Left cardiac atrium (tissue), 4 donors: ENCODE data around the gene ELOVL1. TPM values are rescaled to one million over a fixed set of nuclear protein-coding genes. Genes with fewer than 3 reads are reported as not detected.
"Not testable (repeated sequence)": the region's sequence is repeated elsewhere in the genome, so short reads cannot be mapped to it uniquely, and the experiment has no call there.

Experiments used
- ATAC-seq, 2 donors: fragments of 200-7000 bp; cut with Tn5 transposase; one replicate each; pipeline ENCODE4 v1.9.1; 2020; ENCODE audit warnings: mild to moderate bottlenecking in 2 of 2, moderate library complexity in 2 of 2
- DNase-seq: peaks from one replicate; pipeline ENCODE4 v3.0.0-alpha.2; 2020
- intact Hi-C, 2 donors: fragments of 100-400 bp; cut with DNase I; formaldehyde crosslinking; loops; one replicate each; pipeline versions ENCODE4 v1.14.1 to v1.15.1; 2022 to 2023
- long read RNA-seq: library from polyadenylated mRNA; unstranded; transcript quantifications from one replicate; pipeline ENCODE4 v2.0.0, GENCODE V29; 2021
- total RNA-seq, 2 donors: library from RNA; stranded (reverse); fragmentation: NEBNext Ultra II Directional; extraction: Animal tissue kit (Norgen Biotek cat#: 25700); gene quantifications; one replicate each; pipeline ENCODE4 v1.2.1, GENCODE V29; 2021
- donor health status: DM: no; HTN: yes; CAD: no.
- donor health status: DM: no; HTN: yes; CAD: no; lungs with severe emphysema.
- donor health status: DM: yes; HTN: yes; CAD: no.
- donor health status: Dilated cardiomyopathy.

The ELOVL1 gene
- 10 to 100 TPM; 35.9 to 49.4 TPM for total RNA-seq
- long read RNA-seq, transcript ELOVL1-201 (8 exons, 1,477 nt): major isoform, 43 of 55 reads
- long read RNA-seq, partial matches to known transcripts: 1 of 55 reads
- long read RNA-seq, other reads (novel, unspliced or antisense): 8 of 55 reads

DNA sequence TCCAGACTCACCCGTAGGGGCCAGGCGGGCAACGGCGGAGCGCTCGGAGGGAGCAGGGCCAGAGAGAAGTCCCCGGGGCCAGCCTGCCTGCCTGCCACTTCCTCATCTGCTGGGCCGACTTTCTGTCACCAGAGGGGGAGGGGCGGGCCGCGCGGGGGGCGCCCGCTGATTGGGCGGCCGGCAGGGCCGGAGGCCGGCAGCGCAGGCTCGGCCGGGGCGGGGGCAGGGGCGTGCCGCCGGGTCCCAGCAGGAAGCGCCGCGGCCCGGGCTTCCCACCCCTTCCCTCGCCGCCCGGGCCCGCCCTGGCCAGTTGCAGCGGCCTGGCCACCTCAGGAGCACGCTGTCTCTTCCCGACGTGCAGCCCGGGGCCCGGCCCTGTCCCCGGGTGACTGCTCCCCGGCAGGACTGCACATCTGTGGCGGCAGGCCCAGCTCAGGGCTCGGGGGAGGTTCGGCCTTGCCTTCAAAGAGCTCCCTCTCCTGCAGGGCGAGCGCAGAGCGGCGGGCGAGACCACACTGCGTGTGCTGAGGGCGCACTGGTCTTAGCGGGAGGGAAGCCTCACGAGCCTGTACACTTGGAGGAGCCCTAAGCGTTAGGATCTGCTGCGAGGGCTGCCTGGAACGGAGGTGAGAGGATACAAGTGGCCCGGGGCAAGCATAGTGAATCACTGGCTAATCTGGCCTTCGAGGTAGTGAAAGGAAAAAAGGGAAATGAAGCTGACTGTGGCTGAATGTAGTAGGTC lies at the start of gene ELOVL1:
Gene ELOVL1, minus strand, starts transcription at position 108 of the 742 bp plus-strand sequence. CDS start 2,402 bp downstream, outside the sequence.
- ATAC-seq: peak; percentile 95
- intact Hi-C loops: no loop called here

DNA sequence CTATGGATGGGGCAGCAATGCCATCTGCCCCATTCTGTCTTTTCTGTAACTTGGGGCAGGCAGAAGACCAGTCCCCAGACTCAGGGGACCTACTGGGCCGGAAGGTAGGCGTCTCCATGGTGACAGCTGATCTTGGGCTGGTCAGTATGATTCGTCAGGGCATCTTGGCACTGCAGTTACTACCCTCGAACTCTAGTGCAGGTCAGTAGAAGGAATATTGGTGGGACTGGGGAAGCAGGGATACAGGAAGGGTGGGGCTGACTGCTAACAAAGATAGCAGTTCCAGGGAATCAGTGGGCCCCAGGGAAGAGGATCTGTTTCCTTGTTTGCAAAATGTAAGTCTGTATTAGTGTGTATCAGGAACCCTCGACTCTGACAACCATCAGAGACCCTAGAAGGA lies 48.1 kb upstream of the ELOVL1 start:
- intact Hi-C loops: loop anchor here (5.0 to 10.0 kb wide), 2 partner anchors 184 to 191 kb away; no protein-coding TSS in a partner anchor
- ATAC-seq (no peak), DNase-seq (no peak)

More for the DNA sequence above, at the start of gene ELOVL1:
- peak; percentile 95 for DNase-seq

DNA sequence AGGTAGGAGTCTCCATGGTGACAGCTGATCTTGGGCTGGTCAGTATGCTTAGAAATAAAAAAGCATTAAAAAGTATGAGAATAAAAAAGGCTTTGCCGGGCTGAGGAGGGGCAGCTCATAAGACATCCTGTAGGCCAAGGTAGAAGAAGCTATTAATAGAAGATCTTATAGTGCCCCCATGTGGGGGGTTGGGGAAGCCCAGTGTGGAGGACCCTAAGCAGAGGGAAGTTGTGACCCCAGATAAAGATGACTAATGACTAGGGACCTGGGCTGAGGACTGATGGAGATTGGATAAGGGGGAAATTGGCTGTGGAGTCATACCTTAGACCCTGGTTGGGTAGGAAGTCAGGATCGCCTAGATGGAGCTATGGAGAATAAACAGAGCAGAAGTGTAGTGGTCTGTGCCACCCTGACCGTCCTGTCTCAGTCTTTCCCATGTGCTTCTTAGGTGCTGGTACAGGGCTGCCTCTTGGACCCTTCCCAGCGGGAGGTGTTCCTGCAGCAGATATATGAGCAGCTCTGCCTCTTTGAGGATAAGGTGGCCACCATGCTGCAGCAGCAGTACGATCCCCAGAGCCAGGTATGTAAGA lies 46.9 kb upstream of the ELOVL1 start:
- intact Hi-C loops: loop anchor here (5.0 to 10.0 kb wide), 2 partner anchors 182 to 190 kb away; no protein-coding TSS in a partner anchor
- DNase-seq (peak; percentile 62), ATAC-seq (peak; percentile 76 to 84)

DNA sequence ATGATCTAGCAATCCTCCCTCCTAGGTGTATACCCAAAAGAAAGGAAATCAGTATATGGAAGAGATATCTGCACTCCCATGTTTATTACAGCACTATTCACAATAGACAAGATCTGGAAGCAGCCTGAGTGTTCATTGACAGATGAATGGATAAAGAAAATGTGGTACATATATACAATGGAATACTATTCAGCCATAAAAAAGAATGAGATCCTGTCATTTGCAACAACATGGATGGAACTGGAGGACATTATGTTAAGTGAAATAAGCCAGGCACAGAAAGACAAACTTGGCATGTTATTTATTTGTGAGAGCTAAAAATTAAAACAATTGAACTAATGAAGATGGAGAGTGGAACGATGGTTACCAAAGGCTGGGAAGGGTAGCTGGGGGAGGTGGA lies 45.6 kb upstream of the ELOVL1 start:
- intact Hi-C loops: loop anchor here in 1 of 2 donors (10.0 kb wide), 1 partner anchor 189 kb away; no protein-coding TSS in a partner anchor
- ATAC-seq, DNase-seq: not testable (repeated sequence)

DNA sequence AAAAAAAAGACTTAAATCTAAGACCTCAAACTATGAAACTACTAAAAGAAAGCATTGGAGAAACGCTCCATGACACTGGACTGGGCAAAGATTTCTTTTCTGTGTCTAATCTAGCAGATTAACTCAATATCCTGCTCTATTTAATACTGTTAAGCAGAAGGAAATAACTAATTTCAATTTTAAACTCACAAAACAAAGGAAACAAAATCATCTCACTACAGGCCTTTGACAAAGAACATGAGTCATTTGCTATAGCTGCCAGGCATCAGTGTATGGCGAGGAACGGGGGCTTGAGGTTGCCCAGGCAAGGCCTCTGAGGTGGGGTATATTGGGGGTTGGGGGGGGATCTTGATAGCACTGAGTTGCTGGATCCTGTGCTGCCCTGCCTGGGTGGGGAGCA lies 42.8 kb upstream of the ELOVL1 start:
- intact Hi-C loops: loop anchor here in 1 of 2 donors (10.0 kb wide), 1 partner anchor 186 kb away; no protein-coding TSS in a partner anchor
- ATAC-seq (no peak), DNase-seq (no peak)

DNA sequence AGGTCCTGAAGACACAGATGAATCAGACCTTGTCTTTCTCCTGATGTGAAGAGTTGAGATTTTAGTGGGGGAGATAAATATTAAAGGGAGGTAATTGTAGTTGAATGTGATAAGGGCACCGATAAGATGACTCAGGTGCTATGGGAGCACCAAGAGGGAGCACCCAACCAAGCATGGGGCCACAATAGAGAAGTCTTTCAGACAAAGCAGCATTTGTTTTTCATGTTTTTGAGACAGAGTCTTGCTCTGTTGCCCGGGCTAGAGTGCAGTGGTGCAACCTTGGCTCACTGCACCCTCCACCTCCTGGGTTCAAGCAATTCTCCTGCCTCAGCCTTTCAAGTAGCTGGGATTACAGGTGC lies 38.0 kb upstream of the ELOVL1 start:
- peak in 1 of 2 donors; percentile 27 for ATAC-seq
- intact Hi-C loops: no loop called here
- DNase-seq: no peak

DNA sequence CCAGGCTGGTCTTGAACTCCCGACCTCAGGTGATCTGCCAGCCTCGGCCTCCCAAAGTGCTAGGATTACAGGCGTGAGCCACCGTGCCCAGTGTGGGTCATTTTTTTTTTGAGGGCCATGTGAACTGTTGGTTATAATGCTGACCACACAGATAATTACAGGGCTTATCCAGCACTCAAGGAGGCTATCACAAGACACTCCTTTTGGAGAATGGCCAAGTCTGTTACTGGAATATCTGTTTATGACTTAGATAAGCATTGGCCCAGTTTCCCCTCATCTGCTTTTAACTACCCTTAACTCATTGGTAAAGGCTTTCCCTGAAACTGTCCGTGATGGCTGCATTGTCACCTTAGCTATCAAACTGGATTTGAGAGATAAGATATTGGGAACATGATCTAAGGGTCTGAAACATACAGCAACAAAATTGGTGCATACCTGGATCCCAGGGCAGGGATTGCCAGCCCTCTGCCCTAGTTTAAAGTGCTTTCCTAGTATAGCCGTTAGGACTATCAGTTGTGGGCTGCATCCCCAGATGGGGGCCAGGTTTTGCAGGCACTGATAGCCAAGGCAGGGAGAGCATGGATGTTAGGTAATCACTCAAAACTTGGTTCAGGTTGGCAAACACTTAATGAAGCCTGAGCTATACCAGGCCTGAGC lies 37.5 kb upstream of the ELOVL1 start:
- peak; percentile 45 to 87 for ATAC-seq
- no peak for DNase-seq
- intact Hi-C loops: no loop called here

DNA sequence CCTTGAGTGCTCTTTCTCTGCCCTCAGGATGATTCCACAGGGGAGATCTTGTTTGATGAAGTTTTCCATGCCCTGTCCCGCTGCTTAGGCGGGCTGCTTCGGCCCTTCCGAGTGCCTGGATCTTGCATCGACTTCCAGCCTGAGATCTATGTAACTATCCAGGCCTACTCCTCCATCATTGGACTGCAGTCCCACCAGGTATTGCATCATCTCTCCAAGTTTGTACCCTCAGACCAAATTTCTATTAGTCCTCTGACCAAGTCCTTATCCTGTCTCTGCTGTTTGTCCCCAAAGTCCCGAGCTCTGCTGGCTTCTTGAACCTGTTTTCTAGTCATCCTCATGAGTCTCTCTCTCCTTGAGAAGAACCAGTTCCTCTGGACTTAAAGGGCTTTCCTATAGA lies 36.5 kb upstream of the ELOVL1 start:
- intact Hi-C loops: no loop called here
- ATAC-seq: no peak
- DNase-seq: no peak

DNA sequence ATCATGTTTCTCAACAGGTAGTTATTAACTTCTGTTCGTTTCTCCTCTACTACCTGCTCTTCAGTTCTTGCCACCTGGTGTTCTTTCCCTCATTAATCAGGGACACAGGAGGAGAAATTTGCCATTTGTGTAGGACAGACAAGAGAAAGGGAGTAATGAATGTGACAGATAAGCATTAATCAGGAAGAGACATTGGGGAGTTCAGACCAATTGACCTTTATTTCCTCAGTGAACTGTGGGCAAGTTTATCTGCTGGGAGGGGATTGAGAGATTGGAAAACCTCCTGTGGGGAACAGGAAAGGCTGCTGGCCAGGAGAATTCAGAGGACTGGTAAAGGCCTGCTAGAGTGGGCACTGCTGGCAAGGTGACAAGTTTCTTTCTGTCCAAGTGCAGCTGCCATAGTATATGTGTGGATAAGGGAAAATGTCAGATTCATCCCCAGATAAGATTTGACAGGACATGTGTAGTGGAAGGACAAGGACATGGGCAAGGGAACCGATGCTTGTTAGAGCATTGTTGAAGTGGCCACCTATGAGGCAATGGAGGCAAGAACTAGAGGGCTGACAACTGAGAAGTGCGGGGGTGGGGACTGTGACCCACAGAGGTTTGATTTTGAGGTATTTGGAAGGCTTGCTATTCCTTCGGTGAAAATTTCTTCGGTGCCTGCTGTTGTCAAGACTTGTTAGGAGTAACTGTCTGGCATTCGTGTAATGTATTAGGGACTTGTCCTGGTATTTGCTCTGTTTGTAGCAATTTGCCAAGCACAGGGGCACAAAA lies 34.5 kb upstream of the ELOVL1 start:
- DNase-seq: no peak
- intact Hi-C loops: no loop called here
- no peak for ATAC-seq

DNA sequence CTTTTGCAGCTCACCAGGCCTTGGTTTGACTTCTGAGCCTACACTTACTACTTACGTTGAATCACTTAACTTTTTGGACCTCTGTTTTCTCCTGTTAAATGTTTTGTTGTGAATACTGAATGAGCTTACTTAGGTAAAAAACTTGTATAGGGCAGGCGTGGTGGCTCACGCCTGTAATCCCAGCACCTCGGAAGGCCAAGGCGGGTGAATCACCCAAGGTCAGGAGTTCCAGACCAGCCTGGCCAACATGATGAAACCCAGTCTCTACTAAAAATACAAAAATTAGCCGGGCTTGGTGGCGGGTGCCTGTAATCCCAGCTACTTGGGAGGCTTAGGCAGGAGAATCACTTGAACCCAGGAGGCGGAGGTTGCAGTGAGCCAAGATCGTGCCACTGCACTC lies 32.6 kb upstream of the ELOVL1 start:
- intact Hi-C loops, DNase-seq, ATAC-seq: not testable (repeated sequence)

DNA sequence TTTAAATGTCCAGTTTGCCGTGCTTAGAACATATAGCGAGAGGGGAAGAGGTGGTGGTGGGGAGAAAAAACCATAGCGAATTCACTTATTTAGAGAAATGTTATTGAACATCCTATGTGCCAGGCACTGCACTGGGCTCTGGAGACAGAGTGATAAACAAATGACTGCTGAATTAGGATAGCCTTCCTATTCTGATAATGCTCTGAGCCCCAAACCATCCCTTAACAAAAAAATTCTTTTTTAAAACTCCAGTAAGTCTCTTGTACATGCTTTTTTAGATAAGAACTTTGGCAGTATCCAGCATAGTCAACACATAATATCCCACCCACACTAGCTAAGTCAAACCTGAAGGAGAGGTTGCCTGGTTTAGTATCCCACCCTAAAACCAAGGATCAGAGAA lies 30.4 kb upstream of the ELOVL1 start:
- DNase-seq (no peak), ATAC-seq (no peak)
- intact Hi-C loops: no loop called here

DNA sequence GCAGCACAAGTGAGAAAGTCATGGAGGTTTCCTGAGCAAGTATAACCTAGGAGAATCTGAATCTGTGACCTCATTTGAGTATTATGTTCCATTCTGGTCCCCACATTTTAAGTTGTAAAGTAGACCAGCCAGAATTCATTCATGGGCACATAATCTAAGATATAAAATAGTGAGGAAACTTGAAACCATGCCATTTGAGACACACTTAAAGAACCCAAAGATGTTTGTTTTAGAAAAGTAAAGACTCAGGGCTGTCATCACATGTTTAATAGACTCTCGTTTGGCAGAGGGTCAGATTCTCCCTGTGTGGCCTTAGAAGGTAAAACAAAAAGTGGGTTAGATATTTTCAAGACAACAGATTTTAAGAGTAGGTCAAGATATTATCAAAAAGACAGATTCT lies 28.2 kb upstream of the ELOVL1 start:
- intact Hi-C loops: no loop called here
- no peak for ATAC-seq
- no peak for DNase-seq

DNA sequence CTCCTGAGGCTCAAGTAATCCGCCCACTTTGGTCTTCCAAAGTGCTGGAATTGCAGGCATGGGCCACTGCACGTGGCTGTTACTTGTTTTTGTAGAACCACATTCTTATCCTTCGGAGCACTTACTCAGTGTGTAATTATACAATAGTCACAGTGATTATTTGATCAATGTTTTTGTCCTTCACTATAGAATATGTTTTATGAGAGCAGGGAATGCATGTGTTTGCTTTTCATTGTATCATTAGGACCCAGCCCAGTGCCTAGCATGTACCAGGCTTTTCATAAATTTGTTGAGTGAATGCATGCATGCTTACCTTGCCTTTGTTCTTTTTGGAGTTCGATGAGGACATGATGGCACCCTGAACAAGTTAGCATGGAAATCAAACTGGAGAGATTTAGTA lies 27.7 kb upstream of the ELOVL1 start:
- DNase-seq (no peak), ATAC-seq (no peak)
- intact Hi-C loops: no loop called here

DNA sequence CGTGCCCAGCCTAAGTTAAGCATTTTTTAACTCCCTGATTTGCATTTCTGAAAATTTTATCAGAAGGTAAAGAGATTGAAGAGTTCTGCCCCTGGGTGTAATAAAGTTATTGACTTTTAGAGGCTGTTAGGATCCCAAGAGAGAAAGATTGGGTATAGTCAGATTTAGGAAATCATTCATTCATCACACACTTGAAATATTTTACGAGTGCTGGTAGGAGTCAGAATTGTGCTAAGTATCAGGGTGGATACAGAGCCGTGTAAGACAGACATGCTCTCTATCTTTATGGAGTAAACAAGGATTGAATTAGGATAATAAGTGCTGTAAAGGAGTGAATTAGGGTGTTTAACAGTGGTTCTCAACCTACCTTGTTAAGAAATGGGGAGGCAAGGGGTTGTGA lies 24.9 kb upstream of the ELOVL1 start:
- ATAC-seq (no peak), DNase-seq (no peak)
- intact Hi-C loops: no loop called here

DNA sequence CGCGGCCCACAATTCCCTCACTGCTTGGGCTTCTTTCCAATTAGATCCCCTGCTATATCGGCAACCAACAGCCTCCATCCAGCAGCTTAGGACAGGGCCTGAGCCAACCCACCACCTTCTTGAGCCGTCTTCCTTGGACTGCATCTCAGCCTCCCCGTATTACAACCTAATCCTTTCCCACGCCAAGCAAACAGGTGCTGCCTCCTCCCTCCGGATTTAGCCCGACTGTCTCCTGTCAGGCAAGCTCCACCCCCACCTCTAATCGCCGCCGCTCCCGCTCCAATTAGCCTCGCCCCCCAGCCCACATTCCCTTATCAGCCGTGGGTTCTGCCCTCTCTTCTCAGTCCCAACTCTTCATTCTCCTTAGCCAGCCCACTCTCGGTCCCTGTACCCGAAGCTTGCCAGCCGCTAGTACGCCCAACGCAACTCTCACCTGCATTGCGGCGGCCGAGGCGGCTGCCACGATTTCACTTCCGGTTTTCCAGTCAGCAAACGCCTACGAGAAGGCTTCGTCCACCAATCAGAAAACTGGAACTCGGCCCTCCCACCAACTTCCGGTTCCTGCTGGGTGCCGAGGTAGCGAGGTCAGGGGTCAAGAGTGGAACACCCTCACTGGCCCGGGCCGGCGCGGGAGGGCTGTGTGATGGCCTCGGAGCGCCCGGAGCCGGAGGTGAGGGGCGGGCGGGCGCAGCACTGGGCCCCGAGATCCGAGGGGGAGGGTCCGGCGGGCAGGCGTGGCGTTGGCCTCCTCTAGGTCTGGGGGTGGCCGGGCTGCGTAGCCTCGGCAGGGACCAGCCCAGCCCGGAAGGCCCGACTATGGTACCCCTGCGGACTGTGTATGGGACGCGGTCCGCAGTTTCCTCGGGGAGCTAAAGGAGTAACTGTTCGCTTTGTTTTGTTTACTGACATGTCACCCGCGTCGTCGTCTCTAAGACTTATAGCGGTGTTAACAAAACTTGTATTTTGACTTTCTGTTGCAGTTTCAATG lies 21.8 kb upstream of the ELOVL1 start, which contains the start of the genes MED8 and SZT2:
Gene MED8, minus strand, starts transcription at position 475 of the 988 bp plus-strand sequence. Its CDS starts 36 bp downstream, at position 439.
Gene SZT2, plus strand, starts transcription at position 574 of the 988 bp plus-strand sequence. Its CDS starts 70 bp downstream, at position 644.
- peak; percentile 99 for ATAC-seq
- intact Hi-C loops: loop anchor here in 1 of 2 donors (10.0 kb wide), 1 partner anchor 155 kb away; no protein-coding TSS in a partner anchor
- DNase-seq: peak; percentile 96

DNA sequence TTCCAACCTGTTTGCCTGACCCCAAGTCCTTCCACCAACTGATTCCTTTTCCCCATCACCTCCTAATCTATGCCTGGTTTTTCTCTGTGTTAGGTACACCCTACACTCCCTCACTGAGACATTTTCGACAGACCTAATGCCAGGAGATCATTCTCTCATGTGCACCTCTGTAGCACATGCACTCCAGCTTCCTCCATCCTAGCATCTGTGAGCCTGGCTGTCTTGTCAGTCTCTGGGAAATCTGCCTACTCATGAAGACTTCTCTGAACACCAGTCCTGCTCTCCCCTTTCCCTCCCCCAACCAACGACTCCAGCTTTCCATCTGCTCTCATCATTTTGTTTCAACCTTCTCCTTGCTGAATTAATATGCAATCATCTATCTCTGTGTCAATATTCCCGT lies 20.8 kb upstream of the ELOVL1 start:
- intact Hi-C loops: loop anchor here in 1 of 2 donors (10.0 kb wide), 1 partner anchor 154 kb away; no protein-coding TSS in a partner anchor
- no peak for ATAC-seq

DNA sequence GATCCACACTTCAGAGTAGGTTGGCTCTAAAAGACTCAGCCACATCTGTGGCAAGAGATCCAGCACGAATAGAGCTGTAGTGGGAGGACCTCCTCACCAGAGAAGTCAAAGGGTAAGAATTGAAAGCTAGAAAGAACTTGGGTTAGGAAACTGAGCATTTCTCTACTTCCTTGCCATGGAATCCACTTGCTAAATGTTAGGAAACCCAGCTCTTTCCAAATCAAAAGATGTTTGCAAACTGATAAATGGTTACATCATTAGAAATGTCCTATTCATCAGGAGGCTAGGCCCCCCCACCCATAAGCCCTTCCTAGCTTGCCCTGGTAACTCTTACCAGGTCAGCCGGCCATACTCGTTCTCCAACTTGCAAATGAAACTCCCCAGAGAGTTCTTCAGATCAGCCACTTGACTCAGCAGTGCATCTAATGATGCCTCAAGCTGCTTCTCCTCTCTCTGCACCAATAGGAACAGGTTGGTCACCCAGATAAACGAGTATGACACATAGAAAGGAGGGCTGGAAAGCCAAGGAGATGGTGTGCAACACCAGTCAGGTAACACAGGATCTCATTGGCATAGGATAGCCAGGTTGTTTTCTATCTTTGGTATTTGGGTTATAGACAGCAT lies 20.3 kb upstream of the ELOVL1 start:
- intact Hi-C loops: loop anchor here in 1 of 2 donors (10.0 kb wide), 1 partner anchor 153 kb away; no protein-coding TSS in a partner anchor
- ATAC-seq (no peak), DNase-seq (no peak)

More for the DNA sequence above, 20.8 kb upstream of the ELOVL1 start:
- no peak for DNase-seq
